ENCODE measurements around the gene SEMA5A.
"Not testable (repeated sequence)": the region's sequence is repeated elsewhere in the genome, so short reads cannot be mapped to it uniquely, and the experiment has no call there.

DNA sequence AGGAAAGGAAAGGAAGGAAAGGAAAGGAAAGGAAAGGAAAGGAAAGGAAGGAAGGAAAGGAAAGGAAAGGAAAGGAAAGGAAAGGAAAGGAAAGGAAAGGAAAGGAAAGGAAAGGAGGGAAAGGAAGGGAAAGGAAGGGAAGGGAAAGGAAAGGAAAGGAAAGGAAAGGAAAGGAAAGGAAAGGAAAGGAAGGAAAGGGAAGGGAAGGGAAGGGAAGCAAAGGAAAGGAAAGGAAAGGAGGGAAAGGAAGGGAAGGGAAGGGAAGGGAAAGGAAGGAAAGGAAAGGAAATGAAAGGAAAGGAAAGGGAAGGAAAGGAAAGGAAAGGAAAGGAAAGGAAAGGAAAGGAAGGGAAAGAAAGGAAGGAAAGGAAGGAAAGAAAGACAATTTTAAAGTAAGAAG is 192.8 kb downstream of the SEMA5A start:
- TF ChIP-seq, protein P1, sequence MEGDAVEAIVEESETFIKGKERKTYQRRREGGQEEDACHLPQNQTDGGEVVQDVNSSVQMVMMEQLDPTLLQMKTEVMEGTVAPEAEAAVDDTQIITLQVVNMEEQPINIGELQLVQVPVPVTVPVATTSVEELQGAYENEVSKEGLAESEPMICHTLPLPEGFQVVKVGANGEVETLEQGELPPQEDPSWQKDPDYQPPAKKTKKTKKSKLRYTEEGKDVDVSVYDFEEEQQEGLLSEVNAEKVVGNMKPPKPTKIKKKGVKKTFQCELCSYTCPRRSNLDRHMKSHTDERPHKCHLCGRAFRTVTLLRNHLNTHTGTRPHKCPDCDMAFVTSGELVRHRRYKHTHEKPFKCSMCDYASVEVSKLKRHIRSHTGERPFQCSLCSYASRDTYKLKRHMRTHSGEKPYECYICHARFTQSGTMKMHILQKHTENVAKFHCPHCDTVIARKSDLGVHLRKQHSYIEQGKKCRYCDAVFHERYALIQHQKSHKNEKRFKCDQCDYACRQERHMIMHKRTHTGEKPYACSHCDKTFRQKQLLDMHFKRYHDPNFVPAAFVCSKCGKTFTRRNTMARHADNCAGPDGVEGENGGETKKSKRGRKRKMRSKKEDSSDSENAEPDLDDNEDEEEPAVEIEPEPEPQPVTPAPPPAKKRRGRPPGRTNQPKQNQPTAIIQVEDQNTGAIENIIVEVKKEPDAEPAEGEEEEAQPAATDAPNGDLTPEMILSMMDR (IDR thresholded peaks at IDR 0.05) = not testable (repeated sequence)
- TF ChIP-seq POLR2AphosphoS5, POLR2A (IDR thresholded peaks at IDR 0.05): not testable (repeated sequence)

All from breast epithelium (tissue), 3 donors.